GM12878 (cell line): ENCODE results near the gene ZNF165. TPM values are rescaled to one million over a fixed set of nuclear protein-coding genes. Genes with fewer than 3 reads are reported as not detected.

Experiments
- ATAC-seq: fragments of 200-7000 bp; cut with Tn5 transposase; 3 replicates; pipeline ENCODE4 v1.9.1; 2020; ENCODE audit warnings: mild to moderate bottlenecking, moderate library complexity
- BruUV-seq: library from RNA; stranded (reverse); fragments of 400-500 nt; replicated peaks from 2 replicates; lab custom pipeline; 2021; lab: Mats Ljungman, UMichigan
- CTCF ChIA-PET: fragments of 300-600 bp; sonication (Branson Sonifier 250); formaldehyde crosslinking; extraction: SDS; loops from one replicate; lab custom pipeline; 2021; ENCODE audit warnings: inconsistent platforms; lab: Yijun Ruan, JAX
- POLR2A ChIA-PET: fragments of 350-600 bp; formaldehyde crosslinking; extraction: SDS; loops from one replicate; lab custom pipeline; 2021; ENCODE audit warnings: inconsistent platforms; lab: Charles Lee
- RAD21 ChIA-PET: fragments of 300-600 bp; sonication (Branson Sonifier 250); formaldehyde crosslinking; loops from one replicate; lab custom pipeline; 2023; ENCODE audit warnings: antibody characterized with exemption; ENCODE audit not compliant: unreplicated experiment; lab: Charles Lee
- SMC1A ChIA-PET: fragments of 300-600 bp; sonication (Branson Sonifier 250); formaldehyde crosslinking; loops from one replicate; lab custom pipeline; 2023; ENCODE audit not compliant: unreplicated experiment, uncharacterized antibody; lab: Charles Lee
- DNase-seq: peaks from one replicate; pipeline ENCODE4 v3.0.0-alpha.2; 2011; ENCODE audit warnings: low read depth, low spot score
- FAIRE-seq: peaks from 3 replicates; lab custom pipeline; 2011; peaks lifted over from hg19 to GRCh38; lab: Jason Lieb, UNC
- H2AFZ ChIP-seq: 2 replicates; pipeline ENCODE4 v1.6.0; 2011; ENCODE audit warnings: low read depth, low read length, control low read depth; ENCODE audit not compliant: control insufficient read depth
- H3K27ac ChIP-seq: 2 replicates; pipeline ENCODE4 v1.5.1; 2011; ENCODE audit warnings: control low read depth; ENCODE audit not compliant: control insufficient read depth, insufficient read depth
- H3K27me3 ChIP-seq, 2 experiments: replicated peaks in 1 of 2; 2 replicates each; pipeline versions ENCODE4 v1.6.0 to v1.6.1; 2011; ENCODE audit warnings: low read length in 1 of 2; ENCODE audit not compliant: control insufficient read depth in 2 of 2, insufficient read depth in 2 of 2
- H3K36me3 ChIP-seq, 2 experiments: 2 replicates each; pipeline ENCODE4 v1.5.1; 2011; ENCODE audit warnings: low read length in 1 of 2; ENCODE audit not compliant: control insufficient read depth in 2 of 2, insufficient read depth in 2 of 2
- H3K4me1 ChIP-seq: 2 replicates; pipeline ENCODE4 v1.6.1; 2011; ENCODE audit warnings: mild to moderate bottlenecking, low read length, moderate library complexity, mixed read lengths; ENCODE audit not compliant: control insufficient read depth, insufficient read depth
- H3K4me2 ChIP-seq: 2 replicates; pipeline ENCODE4 v1.6.0; 2011; ENCODE audit warnings: control low read depth; ENCODE audit not compliant: control insufficient read depth, insufficient read depth
- H3K4me3 ChIP-seq: fragments of 200-600 bp; sonication (generic); 2 replicates; pipeline ENCODE4 v1.5.1; 2016
- H3K79me2 ChIP-seq: 2 replicates; pipeline ENCODE4 v1.6.0; 2011; ENCODE audit warnings: low read length; ENCODE audit not compliant: control insufficient read depth, insufficient read depth
- H3K9ac ChIP-seq: 2 replicates; pipeline ENCODE4 v1.8.0; 2011; ENCODE audit warnings: low read length, control low read depth, mixed read lengths; ENCODE audit not compliant: control insufficient read depth, insufficient read depth
- H3K9me3 ChIP-seq: replicated peaks from 3 replicates; pipeline ENCODE4 v1.5.1; 2011; ENCODE audit warnings: mild to moderate bottlenecking, low read length; ENCODE audit not compliant: control insufficient read depth, insufficient read depth
- H4K20me1 ChIP-seq: 2 replicates; pipeline ENCODE4 v1.6.0; 2011; ENCODE audit not compliant: control insufficient read depth, insufficient read depth
- BHLHE40 ChIP-seq, 2 experiments: fragments of 450-650 bp in 1 of 2; IDR thresholded peaks; 2 replicates each; pipeline ENCODE4 v1.6.1; 2011 to 2017; ENCODE audit warnings: low read depth in 2 of 2, borderline replicate concordance in 1 of 2, improper control_type of control experiment in 1 of 2, low read length in 1 of 2, mild to moderate bottlenecking in 1 of 2
- CHD1 ChIP-seq: IDR thresholded peaks from 2 replicates; pipeline ENCODE4 v1.6.1; 2012; ENCODE audit warnings: low read depth, low read length, improper control_type of control experiment
- EGR1 ChIP-seq, 2 experiments: IDR thresholded peaks; 1 replicate in 1 of 2; 2 replicates in 1 of 2; pipeline ENCODE4 v1.6.1; 2011 to 2012; ENCODE audit warnings: low read depth in 2 of 2, low read length in 2 of 2, borderline replicate concordance in 1 of 2, mild to moderate bottlenecking in 1 of 2, moderate library complexity in 1 of 2
- HCFC1 ChIP-seq: fragments of 150-350 bp; IDR thresholded peaks from 2 replicates; pipeline ENCODE4 v1.6.1; 2014; ENCODE audit warnings: low read length
- IKZF2 ChIP-seq, 2 experiments: fragments of 450-650 bp; IDR thresholded peaks; 2 replicates each; pipeline ENCODE4 v1.6.1; 2017; ENCODE audit warnings: mild to moderate bottlenecking in 2 of 2, moderate library complexity in 2 of 2
- MEF2A ChIP-seq: IDR thresholded peaks from 2 replicates; pipeline ENCODE4 v1.6.1; 2011; ENCODE audit warnings: low read depth, mild to moderate bottlenecking, low read length, moderate library complexity; ENCODE audit not compliant: insufficient read depth
- MTA3 ChIP-seq: IDR thresholded peaks from 2 replicates; pipeline ENCODE4 v1.6.1; 2012; ENCODE audit warnings: low read length, inconsistent platforms, borderline replicate concordance
- PML ChIP-seq: IDR thresholded peaks from 2 replicates; pipeline ENCODE4 v1.6.1; 2012; ENCODE audit warnings: low read length, inconsistent platforms
- PRDM15 ChIP-seq: fragments of 450-650 bp; formaldehyde crosslinking; IDR thresholded peaks from 2 replicates; pipeline ENCODE4 v1.4.0; 2020; ENCODE audit warnings: mild to moderate bottlenecking, moderate library complexity
- RELA ChIP-seq: fragments of 450-650 bp; IDR thresholded peaks from 2 replicates; pipeline ENCODE4 v1.8.0; 2014; ENCODE audit warnings: borderline replicate concordance; ENCODE audit not compliant: partially characterized antibody
- SIX5 ChIP-seq: IDR thresholded peaks from 2 replicates; pipeline ENCODE4 v1.6.1; 2011; ENCODE audit warnings: mild to moderate bottlenecking, low read depth, low read length, moderate library complexity; ENCODE audit not compliant: severe bottlenecking
- USF1 ChIP-seq: IDR thresholded peaks from 2 replicates; pipeline ENCODE4 v1.6.1; 2011; ENCODE audit warnings: borderline replicate concordance, low read depth, mild to moderate bottlenecking, moderate library complexity, mixed read lengths, low read length; ENCODE audit not compliant: insufficient read depth; ENCODE audit errors: extremely low read length
- YY1 ChIP-seq: IDR thresholded peaks from 2 replicates; pipeline ENCODE4 v1.6.1; 2011; ENCODE audit warnings: low read depth, mild to moderate bottlenecking, low read length
- ZNF384 ChIP-seq: IDR thresholded peaks from 2 replicates; pipeline ENCODE4 v1.6.1; 2012; ENCODE audit warnings: low read depth, mild to moderate bottlenecking, low read length, improper control_type of control experiment, borderline replicate concordance
- ZNF592 ChIP-seq: fragments of 450-650 bp; IDR thresholded peaks from 2 replicates; pipeline ENCODE4 v1.6.1; 2017; ENCODE audit warnings: mild to moderate bottlenecking, moderate library complexity
- WGBS: methylation state at CpG from one replicate; pipeline ENCODE4 v1.1.6; 2016; ENCODE audit warnings: low lambda C conversion rate; ENCODE audit not compliant: insufficient replicate concordance, insufficient coverage; ENCODE audit errors: missing lambda C conversion rate; 5-methylcytosine and 5-hydroxymethylcytosine counted together
- in situ Hi-C: fragments of 300-500 bp; cut with MboI; formaldehyde crosslinking; loops from 9 replicates; pipeline ENCODE4 v1.14.3; 2018; ENCODE audit warnings: mixed read lengths
- intact Hi-C: fragments of 100-400 bp; cut with micrococcal nuclease; formaldehyde crosslinking; loops from one replicate; pipeline ENCODE4 v1.14.2; 2022; ENCODE audit not compliant: unreplicated experiment
- polyA plus RNA-seq, 11 experiments: library from polyadenylated mRNA; depleted of rRNA in 4 of 11; unstranded in 6 of 11; stranded (reverse) in 5 of 11; fragments of >200 nt; fragmentation: Nextera tagmentation in 4 of 11; fragmentation: Illumina TruSeq in 1 of 11; extraction: Ambion mirVana in 4 of 11; extraction: Trizol in 1 of 11; gene quantifications; 1 replicate in 1 of 11; 2 replicates in 10 of 11; pipeline versions ENCODE4 v1.2.1 to v1.2.3, GENCODE V29; 2011 to 2016; ENCODE audit warnings: inconsistent platforms in 2 of 11, missing spikeins in 2 of 11, low read depth in 1 of 11
- total RNA-seq, 4 experiments: library from RNA; depleted of rRNA in 3 of 4; stranded (reverse); fragments of >200 nt in 3 of 4; fragmentation: Illumina TruSeq in 1 of 4; extraction: Trizol in 1 of 4; gene quantifications; 2 replicates each; pipeline versions ENCODE4 v1.2.1 to v1.2.3, GENCODE V29; 2013 to 2021

The ZNF165 gene
- total and polyA plus RNA-seq, 10 of the 15 experiments (the other 5 are each of a cell fraction or from before 2014, with no cell fraction given) = 1.1 to 5.0 (median 2.9) TPM

GRCh38 chr6:28064272-28064671 lies 16.1 kb upstream of the ZNF165 start:
- no peaks in the 10 kb centered on the region for H3K4me1 ChIP-seq
- ATAC-seq (no peak), DNase-seq (no peak), FAIRE-seq (no peak)
- WGBS = 31% methylated on average over 3 of the region's 3 CpGs
- no peak overlapping the region for H3K9ac ChIP-seq
- peaks cover 0 to 4% of the 10 kb centered on the region in 2 experiments; a peak in 1 of 4 replicates for H3K27me3 ChIP-seq
- no peak overlapping the region for H3K4me3 ChIP-seq
- H4K20me1 ChIP-seq = no peaks in the 10 kb centered on the region
- ChIA-PET SMC1A (interaction anchor here (0.8 kb wide), 1 partner anchor 473 kb away, joined by 3 read pairs; no protein-coding TSS in a partner anchor), RAD21 (interaction anchor here (0.8 kb wide), 1 partner anchor 325 kb away, joined by 3 read pairs; no protein-coding TSS in a partner anchor), POLR2A (no interaction called here), CTCF (interaction anchor here (1.2 kb wide), 1 partner anchor 292 kb away, joined by 4 read pairs; no protein-coding TSS in a partner anchor)
- no peak overlapping the region for H3K4me2 ChIP-seq
- no TSS peak for BruUV-seq
- no peaks in the 10 kb centered on the region for H3K36me3 ChIP-seq
- intact Hi-C loops = no loop called here
- no peak overlapping the region for H2AFZ ChIP-seq
- in situ Hi-C loops = no loop called here
- no peaks in the 10 kb centered on the region for H3K79me2 ChIP-seq
- H3K9me3 ChIP-seq = no peaks in the 10 kb centered on the region
- H3K27ac ChIP-seq = no peak overlapping the region
- TF ChIP-seq BHLHE40 (IDR thresholded peaks at IDR 0.05; ENCODE audit: borderline replicate concordance in 1 of 2, low read depth in 2 of 2, low read length in 1 of 2) = no peak
- TF ChIP-seq HCFC1 = no peak
- no peak for TF ChIP-seq RELA
- TF ChIP-seq MEF2A = no peak
- TF ChIP-seq USF1 = no peak
- TF ChIP-seq PML = no peak
- TF ChIP-seq EGR1 (IDR thresholded peaks at IDR 0.05; ENCODE audit: borderline replicate concordance in 1 of 2, low read depth in 2 of 2, low read length in 2 of 2) = no peak
- no peak for TF ChIP-seq IKZF2 (IDR thresholded peaks at IDR 0.05)
- TF ChIP-seq YY1 = no peak
- no peak for TF ChIP-seq PRDM15 (CRISPR knock-in tag)
- TF ChIP-seq SIX5 = no peak
- no peak for TF ChIP-seq MTA3
- no peak for TF ChIP-seq ZNF592
- no peak for TF ChIP-seq CHD1
- TF ChIP-seq ZNF384 = no peak
